HG02763 (cell line): ENCODE data around the gene SIPA1L2.

Experiments
- ATAC-seq: cut with Tn5 transposase; IDR thresholded peaks from one replicate; pipeline ENCODE4 v1.9.1; 2021; ENCODE audit warnings: mild to moderate bottlenecking, moderate library complexity; ENCODE audit not compliant: unreplicated experiment

SIPA1L2 gene

GRCh38 chr1:232630047-232630893, at the start of gene SIPA1L2:
SIPA1L2 (minus strand) TSS chr1:232630133; CDS start chr1:232515339, 114,794 bp downstream.
- ATAC-seq, result peak; percentile 97

- no peak for ATAC-seq
These were observed 48.4 kb upstream of the SIPA1L2 start for GRCh38 chr1:232678185-232678886.

GRCh38 chr1:232676307-232676706, 46.4 kb upstream of the SIPA1L2 start:
- ATAC-seq, result no peak

GRCh38 chr1:232675898-232676297, 46.0 kb upstream of the SIPA1L2 start:
- ATAC-seq, result no peak

- ATAC-seq, result no peak
These were observed 45.3 kb upstream of the SIPA1L2 start for GRCh38 chr1:232675260-232675659.

GRCh38 chr1:232673256-232673655, 43.3 kb upstream of the SIPA1L2 start:
- ATAC-seq, result no peak

GRCh38 chr1:232669981-232670747, 40.2 kb upstream of the SIPA1L2 start:
- ATAC-seq, result no peak

GRCh38 chr1:232667778-232668165, 37.8 kb upstream of the SIPA1L2 start:
- no peak for ATAC-seq

- no peak for ATAC-seq
These were observed 37.3 kb upstream of the SIPA1L2 start for GRCh38 chr1:232667094-232667777.

- no peak for ATAC-seq
These were observed 35.2 kb upstream of the SIPA1L2 start for GRCh38 chr1:232664844-232665777.

GRCh38 chr1:232662910-232663309, 33.0 kb upstream of the SIPA1L2 start:
- ATAC-seq, result no peak

GRCh38 chr1:232658386-232658785, 28.5 kb upstream of the SIPA1L2 start:
- no peak for ATAC-seq

- ATAC-seq, result no peak
These were observed 27.6 kb upstream of the SIPA1L2 start for GRCh38 chr1:232657426-232658005.

GRCh38 chr1:232655746-232656085, 25.8 kb upstream of the SIPA1L2 start:
- ATAC-seq, result no peak

- peak; percentile 66 for ATAC-seq
These were observed 25.3 kb upstream of the SIPA1L2 start for GRCh38 chr1:232655028-232655745.

GRCh38 chr1:232653789-232654188, 23.9 kb upstream of the SIPA1L2 start:
- ATAC-seq, result no peak

- no peak for ATAC-seq
These were observed 20.9 kb upstream of the SIPA1L2 start for GRCh38 chr1:232650845-232651244.

GRCh38 chr1:232650418-232650817, 20.5 kb upstream of the SIPA1L2 start:
- ATAC-seq, result no peak

- ATAC-seq, result no peak
These were observed 18.4 kb upstream of the SIPA1L2 start for GRCh38 chr1:232648316-232648715.
